H1 (cell line): ENCODE data around the gene RAB11A. TPM values are rescaled to one million over a fixed set of nuclear protein-coding genes. Genes with fewer than 3 reads are reported as not detected.

Experiments used
- HDAC6 ChIP-seq: IDR thresholded peaks from one replicate; pipeline ENCODE4 v1.7.1; 2012; ENCODE audit warnings: low read depth, mild to moderate bottlenecking, inconsistent platforms, low read length, moderate library complexity
- SP2 ChIP-seq: IDR thresholded peaks from 2 replicates; pipeline ENCODE4 v1.6.1; 2012; ENCODE audit warnings: mild to moderate bottlenecking, low read length, inconsistent platforms
- polyA plus RNA-seq, 7 experiments: library from polyadenylated mRNA; depleted of rRNA in 3 of 7; stranded (reverse) in 5 of 7; unstranded in 2 of 7; fragments of >200 nt in 5 of 7; fragments of 200-250 nt in 2 of 7; gene quantifications; 1 replicate in 5 of 7; 2 replicates in 1 of 7; 4 replicates in 1 of 7; pipeline versions ENCODE4 v1.2.1 to v1.2.3, GENCODE V29; 2011 to 2013; ENCODE audit warnings: missing spikeins in 2 of 7, mixed read lengths in 2 of 7
- total RNA-seq: library from RNA; stranded (reverse); fragmentation: NEBNext Ultra II Directional; extraction: Animal tissue kit (Norgen Biotek cat#: 25700); gene quantifications from 2 replicates; pipeline ENCODE4 v1.2.1, GENCODE V29; 2021

The RAB11A gene
- total and polyA plus RNA-seq, 2 of the 8 experiments (the other 6 are each of a cell fraction or from before 2014, with no cell fraction given), result 211 to 254 TPM

DNA sequence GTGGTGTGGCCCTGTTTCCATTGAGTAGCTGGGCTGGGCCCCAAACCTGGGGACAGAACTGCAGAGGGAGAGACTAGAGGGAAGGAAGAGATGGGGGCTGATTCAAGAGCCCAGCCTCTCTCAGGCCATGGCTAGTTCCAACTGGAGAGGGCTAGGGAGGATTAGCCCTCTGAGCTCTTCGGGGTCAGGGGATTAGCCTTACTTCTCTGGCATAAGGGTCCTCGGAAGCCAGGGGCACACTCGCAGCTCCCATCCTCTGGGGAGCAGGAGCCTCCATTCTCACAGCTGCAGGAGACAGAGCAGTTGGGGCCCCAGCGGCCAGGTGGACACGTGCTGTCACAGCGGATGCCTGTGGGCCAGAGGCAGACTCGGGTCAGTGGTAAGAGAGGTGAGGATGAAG lies 53.3 kb downstream of the RAB11A start (continued):
- TF ChIP-seq SP2 (no peak), HDAC6 (no peak)
